ENCODE results near the gene BICDL1. TPM values are rescaled to one million over a fixed set of nuclear protein-coding genes. Genes with fewer than 3 reads are reported as not detected.

BICDL1 gene
- total RNA-seq, 1 donor from 2014 or later = 9.0 TPM

DNA sequence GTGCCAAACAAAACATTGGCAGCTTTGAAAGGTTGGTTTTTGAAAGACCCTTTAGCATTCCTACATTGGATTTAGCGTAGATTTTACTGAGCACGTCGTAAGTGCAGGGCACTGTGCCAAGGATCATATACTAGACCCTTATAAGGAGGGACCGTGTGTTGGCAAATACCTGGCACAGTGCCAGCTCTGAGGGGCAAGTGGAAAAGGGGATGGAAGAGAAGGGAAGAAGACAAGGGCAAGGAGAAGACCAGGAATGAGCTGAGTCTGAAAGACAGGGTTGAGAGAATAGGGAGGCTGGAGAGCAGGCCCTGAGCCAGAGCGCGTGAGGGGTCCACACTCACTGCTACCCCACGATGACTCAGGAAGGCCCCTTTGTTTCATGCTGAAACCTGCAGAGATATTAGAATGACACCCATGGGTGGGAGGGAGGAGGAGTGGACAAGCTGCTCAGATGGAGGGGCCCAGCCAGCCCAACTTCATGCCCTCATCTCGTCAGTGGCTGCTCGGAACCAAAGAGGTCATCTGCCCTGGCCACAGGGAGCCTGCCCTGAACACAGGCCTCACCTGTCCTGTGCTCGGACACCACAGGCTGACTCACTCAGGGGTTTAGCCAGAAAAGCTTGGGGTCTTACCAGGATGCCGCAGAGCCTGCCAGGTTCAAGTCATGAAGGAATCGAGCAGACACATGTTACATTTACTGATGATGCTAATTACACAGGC, 102.5 kb downstream of the BICDL1 start:
- Histone ChIP-seq H3K4me3 (no peak overlapping the region), H3K36me3 (peaks cover 40% of the 10 kb centered on the region), H3K27ac (no peak overlapping the region), H3K9me3 (no peaks in the 10 kb centered on the region), H3K27me3 (ENCODE audit: low read depth) (no peaks in the 10 kb centered on the region), H3K4me1 (peaks cover 14% of the 10 kb centered on the region)
- no peak for TF ChIP-seq CTCF (IDR thresholded peaks at IDR 0.05)
- ATAC-seq (no peak), DNase-seq (no peak)
- intact Hi-C loops (cut with DNase I) = no loop called here

- no peaks in the 10 kb centered on the region for H3K9me3 ChIP-seq
- ATAC-seq = peak in 1 of 2 donors; percentile 2
- H3K27me3 ChIP-seq (ENCODE audit: low read depth) = no peaks in the 10 kb centered on the region
- H3K4me3 ChIP-seq = no peak overlapping the region
- no peak for DNase-seq
- intact Hi-C loops (cut with DNase I) = no loop called here
- no peak overlapping the region for H3K27ac ChIP-seq
- no peak for TF ChIP-seq CTCF (IDR thresholded peaks at IDR 0.05)
- peaks cover 3% of the 10 kb centered on the region for H3K4me1 ChIP-seq
- peaks cover 51% of the 10 kb centered on the region for H3K36me3 ChIP-seq
Measured at GRCh38 chr12:120092551-120093335, 103.7 kb downstream of the BICDL1 start.

GRCh38 chr12:120093336-120093591, 104.2 kb downstream of the BICDL1 start:
- no peak for DNase-seq
- no peaks in the 10 kb centered on the region for H3K27me3 ChIP-seq (ENCODE audit: low read depth)
- TF ChIP-seq CTCF (IDR thresholded peaks at IDR 0.05) = no peak
- intact Hi-C loops (cut with DNase I) = no loop called here
- peak in 1 of 2 donors; percentile 10 for ATAC-seq
- H3K9me3 ChIP-seq = no peaks in the 10 kb centered on the region
- H3K36me3 ChIP-seq = peaks cover 56% of the 10 kb centered on the region
- no peak overlapping the region for H3K27ac ChIP-seq
- H3K4me1 ChIP-seq = no peaks in the 10 kb centered on the region
- no peak overlapping the region for H3K4me3 ChIP-seq

- DNase-seq (no peak), ATAC-seq (peak in 1 of 2 donors; percentile 13)
- H3K36me3 ChIP-seq = peaks cover 61% of the 10 kb centered on the region
- no peaks in the 10 kb centered on the region for H3K9me3 ChIP-seq
- no peak overlapping the region for H3K4me3 ChIP-seq
- H3K27me3 ChIP-seq (ENCODE audit: low read depth) = no peaks in the 10 kb centered on the region
- no peak for TF ChIP-seq CTCF (IDR thresholded peaks at IDR 0.05)
- no peaks in the 10 kb centered on the region for H3K4me1 ChIP-seq
- intact Hi-C loops (cut with DNase I) = no loop called here
- no peak overlapping the region for H3K27ac ChIP-seq
Measured at GRCh38 chr12:120093592-120094355, 104.7 kb downstream of the BICDL1 start.

DNA sequence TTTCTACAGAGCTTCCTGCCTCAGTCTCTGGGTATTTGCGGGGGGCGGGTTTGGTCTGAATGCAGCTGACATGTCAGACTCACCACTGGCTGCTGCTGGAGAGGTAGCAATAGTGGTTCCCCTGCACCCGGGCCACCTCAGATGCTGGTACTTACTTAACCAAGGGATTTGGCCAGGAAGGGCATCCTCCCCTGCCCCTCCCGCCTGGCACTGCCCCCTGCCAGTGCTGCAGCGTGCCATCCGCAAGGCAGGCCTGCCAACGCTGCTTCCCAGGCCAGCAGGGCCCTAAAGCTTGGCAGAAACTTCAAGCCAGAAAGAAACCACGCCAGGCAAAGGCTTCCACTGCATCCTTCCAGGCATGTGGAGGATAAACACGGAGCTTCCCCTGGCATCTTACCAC, 105.4 kb downstream of the BICDL1 start:
- no peak for TF ChIP-seq CTCF (IDR thresholded peaks at IDR 0.05)
- DNase-seq = no peak
- intact Hi-C loops (cut with DNase I) = no loop called here
- H3K36me3 ChIP-seq = peaks cover 69% of the 10 kb centered on the region
- no peak overlapping the region for H3K4me3 ChIP-seq
- no peak for ATAC-seq
- H3K27me3 ChIP-seq (ENCODE audit: low read depth) = no peaks in the 10 kb centered on the region
- H3K4me1 ChIP-seq = no peaks in the 10 kb centered on the region
- no peaks in the 10 kb centered on the region for H3K9me3 ChIP-seq
- H3K27ac ChIP-seq = no peak overlapping the region
